Activated CD4-positive, alpha-beta T cell treated with anti-CD3 and anti-CD28 coated beads, Interleukin-2, amount 50 U/mL, for 24 hours (primary cell): Measurements from ENCODE around the gene PACS2.

ENCODE experiments used
- DNase-seq, 2 donors: peaks; one replicate each; pipeline ENCODE4 v3.0.0-alpha.2; 2020; ENCODE audit warnings: low read depth in 1 of 2, low spot score in 1 of 2

PACS2 gene

GRCh38 chr14:105419195-105420091, 104.9 kb downstream of the PACS2 start, which contains the start of gene MTA1:
Gene MTA1, plus strand, starts transcription at chr14:105419827. Its CDS starts 209 bp downstream, at chr14:105420036.
- DNase-seq: peak in 1 of 2 donors; percentile 20

DNA sequence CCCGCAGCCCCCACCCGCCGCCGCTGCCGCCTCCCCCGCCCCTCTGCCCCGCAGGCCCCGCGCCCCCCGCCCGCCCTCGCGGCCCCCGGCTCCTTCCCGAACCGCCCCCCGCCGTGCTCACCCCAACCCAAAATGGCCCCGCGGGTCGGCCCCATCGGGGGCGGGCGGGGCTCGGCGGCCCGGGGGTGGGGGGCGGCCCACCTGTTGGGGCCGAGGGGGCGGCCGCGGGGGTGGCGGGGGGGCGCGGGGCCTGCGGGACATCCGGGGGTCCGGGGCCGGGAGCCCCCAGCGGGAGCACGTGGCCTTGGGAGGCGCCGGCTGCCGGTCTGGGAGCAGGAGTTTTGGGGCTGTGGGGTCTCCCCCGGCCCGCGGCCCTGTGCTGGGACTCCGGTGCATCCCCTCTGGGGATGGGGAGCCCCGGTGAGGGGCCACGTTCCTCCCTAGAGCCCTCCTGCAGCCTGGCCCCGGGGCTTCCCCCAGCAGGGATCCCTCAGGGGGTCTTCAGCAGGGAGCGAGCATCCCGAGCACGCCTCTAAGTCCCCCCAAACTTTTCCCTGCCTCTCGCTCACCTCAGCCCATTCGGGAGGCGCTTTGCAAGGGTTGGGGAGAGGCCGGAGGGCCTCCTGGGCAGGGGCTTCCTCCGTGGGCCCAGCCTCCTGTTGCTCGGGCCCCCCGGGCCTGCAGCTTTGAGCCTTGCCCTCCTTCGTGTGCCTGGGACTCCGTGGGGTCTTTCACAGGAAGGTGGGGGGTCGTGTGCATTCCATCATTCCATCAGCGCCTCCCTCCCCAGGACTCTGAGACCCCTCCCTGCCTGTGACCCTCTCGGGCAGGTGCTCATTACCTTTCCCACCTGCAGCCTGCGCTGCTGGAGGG, 105.8 kb downstream of the PACS2 start:
- DNase-seq: no peak

- no peak for DNase-seq
These were observed 106.6 kb downstream of the PACS2 start for GRCh38 chr14:105420974-105421674.

GRCh38 chr14:105421723-105422615, 107.4 kb downstream of the PACS2 start:
- DNase-seq: no peak

GRCh38 chr14:105422695-105423487, 108.3 kb downstream of the PACS2 start:
- DNase-seq: no peak

DNA sequence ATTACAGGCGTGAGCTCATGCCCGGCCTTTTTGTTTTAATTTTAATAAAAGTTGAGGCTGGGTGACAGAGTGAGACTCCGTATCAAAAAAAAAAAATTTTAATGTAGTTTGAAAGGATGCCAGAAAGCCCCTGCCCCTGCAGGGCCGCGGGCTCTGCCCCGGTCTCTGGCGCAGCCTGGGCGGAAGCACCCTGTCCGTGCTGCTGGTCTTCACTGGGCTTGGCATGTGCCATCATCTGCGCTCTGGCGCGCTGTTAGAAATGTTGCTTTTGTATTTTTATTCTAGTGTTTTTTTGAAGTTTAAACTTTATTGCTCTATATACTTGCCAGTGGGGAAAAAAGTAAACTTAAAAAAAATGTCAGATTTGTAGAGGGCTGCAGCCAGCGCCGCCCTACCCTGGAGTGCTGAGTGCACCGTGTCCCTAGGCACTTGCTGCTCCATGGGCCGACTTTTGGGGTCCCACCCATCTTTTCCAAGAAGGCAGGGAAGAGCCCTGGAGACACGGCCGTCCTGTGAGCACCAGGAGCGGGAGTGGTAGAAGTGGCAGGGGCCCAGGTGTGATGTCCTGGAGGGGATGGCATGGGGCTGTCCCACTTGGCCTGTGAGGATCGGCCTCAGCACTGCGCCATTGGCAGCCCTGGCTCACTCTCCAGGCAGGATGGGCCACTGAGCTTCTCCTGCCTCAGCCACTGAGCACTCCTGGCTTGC, 109.1 kb downstream of the PACS2 start:
- DNase-seq: no peak

- DNase-seq: no peak
These were observed 110.3 kb downstream of the PACS2 start for GRCh38 chr14:105424861-105425260.

DNA sequence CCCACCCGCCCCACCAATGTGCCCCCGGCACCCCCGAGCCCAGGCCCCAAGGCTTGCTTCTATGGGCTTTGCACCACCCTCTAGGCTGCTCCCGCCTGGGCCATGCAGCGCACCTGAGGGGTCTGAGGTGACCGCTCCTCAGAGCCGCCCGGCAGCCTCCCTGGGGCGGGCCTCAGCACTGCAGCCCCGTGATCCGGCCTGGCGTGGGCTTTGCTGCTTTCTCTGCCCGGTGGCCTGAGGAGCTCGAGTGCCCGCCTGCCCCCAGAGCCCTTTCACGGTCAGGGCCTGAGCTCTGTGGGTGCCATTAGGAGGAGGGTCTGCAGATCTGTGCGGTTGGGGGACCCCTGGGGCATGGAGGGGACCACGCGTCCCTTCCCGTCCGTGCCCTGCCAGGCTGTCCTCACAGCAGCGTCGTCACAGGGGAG, 111.3 kb downstream of the PACS2 start:
- no peak for DNase-seq

DNA sequence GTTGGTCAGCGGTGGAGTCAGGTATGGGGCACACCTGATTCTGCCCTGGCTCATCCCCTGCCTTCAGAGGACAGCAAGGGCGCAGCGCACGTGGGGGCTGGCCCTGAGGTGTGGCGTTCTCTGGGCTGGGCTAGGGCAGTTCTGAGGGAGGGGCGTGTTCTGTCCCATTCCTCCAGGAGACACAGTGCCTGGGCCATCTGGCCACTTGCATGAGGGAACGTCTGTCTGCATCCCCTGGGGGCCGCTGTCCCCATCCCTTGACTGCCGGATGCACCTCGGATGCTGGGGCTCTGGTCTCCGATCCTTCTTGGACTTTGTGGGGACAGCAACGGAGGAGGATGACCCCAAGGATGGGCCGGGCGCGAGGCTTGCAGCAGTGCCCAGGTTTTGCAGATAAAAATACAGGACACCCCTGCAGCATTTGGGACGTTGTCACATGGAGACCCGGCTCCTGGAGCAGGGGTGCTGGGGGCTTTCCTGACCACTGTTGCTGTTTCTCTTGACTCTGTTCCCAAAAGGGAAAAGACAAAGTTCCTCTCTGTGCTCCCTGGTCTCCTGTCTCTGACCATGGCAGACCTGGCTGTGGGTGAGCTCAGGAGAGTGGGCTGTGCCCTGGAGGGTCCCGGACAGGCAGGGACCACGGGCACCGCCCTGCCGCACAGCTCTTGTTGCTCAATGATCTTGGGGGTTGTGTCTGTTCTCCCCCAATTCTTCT, 112.0 kb downstream of the PACS2 start:
- DNase-seq: no peak

DNA sequence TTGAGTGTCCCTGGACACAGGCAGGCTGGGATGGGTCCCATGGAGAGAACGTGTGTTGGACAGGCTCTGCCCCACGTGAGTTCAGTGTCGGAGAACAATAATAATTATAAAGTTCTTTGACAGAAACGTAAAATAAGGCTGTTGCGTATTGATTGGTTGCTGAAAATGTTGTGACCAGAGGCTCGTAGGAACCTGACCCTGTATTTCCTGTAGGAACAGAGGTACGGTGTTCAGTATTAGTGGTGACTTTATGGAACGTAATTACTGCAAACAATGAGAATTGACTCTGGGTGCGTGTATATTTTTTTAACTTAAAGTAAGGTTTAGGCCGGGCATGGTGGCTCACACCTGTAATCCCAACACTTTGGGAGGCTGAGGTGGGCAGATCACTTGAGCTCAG, 112.9 kb downstream of the PACS2 start:
- no peak for DNase-seq

DNA sequence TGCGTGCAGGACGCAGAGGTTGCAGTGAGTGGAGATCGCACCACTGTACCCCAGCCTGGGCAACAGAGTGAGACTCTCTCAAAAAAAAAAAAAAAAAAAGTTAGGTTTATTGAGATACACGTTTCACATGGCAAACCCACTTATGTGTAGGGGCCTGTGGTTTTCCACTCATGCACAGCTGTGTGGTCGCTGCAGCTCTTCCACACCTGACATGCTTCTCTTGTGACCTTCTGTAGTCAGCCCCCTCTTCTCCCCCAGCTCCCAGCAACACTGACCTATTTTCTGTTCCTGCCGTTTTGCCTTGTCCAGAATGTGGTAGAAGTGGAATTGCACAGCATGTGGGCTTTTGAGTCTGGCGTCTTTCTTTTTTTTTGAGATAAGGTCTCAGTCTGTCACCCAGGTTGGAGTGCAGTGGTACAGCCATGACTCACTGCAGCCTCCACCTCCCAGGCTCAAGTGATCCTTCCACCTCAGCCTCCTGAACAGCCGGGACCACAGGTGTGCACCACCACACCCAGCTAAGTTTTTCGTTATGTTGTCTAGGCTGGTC, 113.5 kb downstream of the PACS2 start:
- DNase-seq: no peak

DNA sequence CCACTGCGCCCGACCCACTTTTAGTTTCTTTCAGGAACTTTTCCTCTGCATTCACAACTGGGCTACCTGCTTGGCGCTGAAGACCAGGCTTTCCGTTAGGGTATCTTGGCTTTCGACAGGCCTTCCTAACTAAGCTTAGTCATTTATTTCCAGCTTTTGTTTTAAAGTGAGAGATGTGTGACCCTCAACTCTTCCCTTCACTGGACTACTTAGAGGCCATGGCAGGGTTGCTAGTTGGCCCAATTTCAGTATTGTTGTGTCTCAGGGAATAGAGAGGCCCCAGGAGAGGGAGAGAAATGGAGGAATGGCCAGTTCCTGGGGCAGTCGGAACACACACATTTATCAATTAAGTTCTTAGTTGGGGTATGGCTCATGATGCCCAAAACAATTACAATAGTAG, 115.5 kb downstream of the PACS2 start:
- no peak for DNase-seq

GRCh38 chr14:105430565-105430964, 116.0 kb downstream of the PACS2 start:
- DNase-seq: no peak

- no peak for DNase-seq
These were observed 116.7 kb downstream of the PACS2 start for GRCh38 chr14:105431256-105431655.

- no peak for DNase-seq
These were observed 118.1 kb downstream of the PACS2 start for GRCh38 chr14:105432657-105433056.

DNA sequence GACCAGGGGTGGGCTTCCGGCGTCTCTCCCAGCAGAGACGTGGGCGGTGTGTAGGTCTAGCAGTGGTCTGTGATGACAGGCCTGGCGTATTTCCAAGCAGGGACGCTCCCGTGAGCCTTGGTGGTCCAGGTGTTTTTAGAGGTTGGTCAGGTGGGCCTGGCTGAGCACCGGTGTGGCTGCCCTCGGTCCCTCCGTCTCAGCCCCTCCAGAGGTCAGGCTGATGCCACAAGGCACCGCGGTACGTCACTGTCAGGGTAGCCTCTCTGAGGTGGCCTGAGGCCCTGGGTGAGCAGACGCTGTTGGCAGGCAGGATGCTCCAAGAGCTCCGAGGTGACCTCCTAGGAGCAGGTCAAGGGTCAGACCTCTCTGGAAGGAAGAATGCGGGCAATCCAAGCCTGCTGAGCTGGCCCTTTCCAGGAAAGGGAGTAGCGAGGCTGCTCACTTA, 118.6 kb downstream of the PACS2 start:
- DNase-seq: no peak

DNA sequence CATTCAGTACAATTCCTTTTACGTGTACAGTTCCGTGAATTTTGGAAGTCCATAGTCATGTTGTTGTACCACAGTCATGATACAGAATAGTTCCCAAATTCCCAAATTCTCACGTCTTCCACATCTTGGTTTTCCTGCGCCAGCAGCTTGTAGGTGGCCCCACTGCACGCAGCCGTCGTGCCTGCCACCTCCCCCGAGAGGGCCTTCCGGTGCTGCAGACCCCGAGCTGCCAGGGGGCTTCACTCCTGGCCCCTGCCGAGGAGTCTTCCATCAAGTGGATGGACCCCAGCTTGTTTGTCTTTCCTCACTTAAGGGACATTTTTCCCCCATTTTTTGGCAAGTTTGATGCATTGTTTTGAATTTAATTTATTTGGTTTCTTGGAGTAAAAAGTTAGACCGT, 121.9 kb downstream of the PACS2 start:
- no peak for DNase-seq
